ENCODE results near the gene ACTRT1. TPM values are rescaled to one million over a fixed set of nuclear protein-coding genes. Genes with fewer than 3 reads are reported as not detected.

The ACTRT1 gene
- total and polyA plus RNA-seq, 2 donors from 2014 or later, result not detected

DNA sequence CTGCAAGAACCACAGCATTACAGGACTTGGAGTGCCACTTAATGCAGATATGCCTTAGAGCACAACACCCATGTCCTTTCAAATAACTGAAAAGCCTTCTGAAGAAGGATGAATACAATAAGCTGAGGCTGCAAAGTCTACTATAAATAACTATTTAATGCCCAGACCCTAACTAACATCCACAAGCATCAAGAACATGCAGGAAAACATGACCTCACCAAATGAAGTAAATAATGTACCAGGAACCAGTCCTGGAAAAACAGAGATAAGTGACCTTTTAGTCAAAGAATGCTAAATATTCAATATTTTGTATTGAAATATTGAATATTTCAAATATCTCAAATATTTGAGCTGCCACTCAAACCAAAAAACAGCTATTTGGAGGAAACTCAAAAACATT lies 16.9 kb downstream of the ACTRT1 start:
- Histone ChIP-seq H3K9me3 (ENCODE audit: control insufficient read depth in 2 of 3, insufficient read depth in 1 of 3, low read length in 3 of 3) (no peaks in the 10 kb centered on the region), H3K27me3 (ENCODE audit: control insufficient read depth, insufficient read depth, low read length) (no peaks in the 10 kb centered on the region), H3K9ac (ENCODE audit: low read length in 3 of 3) (no peak overlapping the region), H3K4me1 (ENCODE audit: control insufficient read depth in 2 of 3, insufficient read depth in 2 of 3, low read depth in 1 of 3, low read length in 3 of 3) (no peaks in the 10 kb centered on the region), H3K27ac (ENCODE audit: low read depth in 2 of 2, low read length in 2 of 2) (no peak overlapping the region), H3K36me3 (ENCODE audit: control insufficient read depth in 2 of 3, insufficient read depth in 3 of 3, low read length in 3 of 3) (no peaks in the 10 kb centered on the region), H3K4me3 (ENCODE audit: low read length in 3 of 3) (no peak overlapping the region)
- intact Hi-C loops (cut with DNase I), result no loop called here
- FAIRE-seq, result no peak
- TF ChIP-seq, protein P1, sequence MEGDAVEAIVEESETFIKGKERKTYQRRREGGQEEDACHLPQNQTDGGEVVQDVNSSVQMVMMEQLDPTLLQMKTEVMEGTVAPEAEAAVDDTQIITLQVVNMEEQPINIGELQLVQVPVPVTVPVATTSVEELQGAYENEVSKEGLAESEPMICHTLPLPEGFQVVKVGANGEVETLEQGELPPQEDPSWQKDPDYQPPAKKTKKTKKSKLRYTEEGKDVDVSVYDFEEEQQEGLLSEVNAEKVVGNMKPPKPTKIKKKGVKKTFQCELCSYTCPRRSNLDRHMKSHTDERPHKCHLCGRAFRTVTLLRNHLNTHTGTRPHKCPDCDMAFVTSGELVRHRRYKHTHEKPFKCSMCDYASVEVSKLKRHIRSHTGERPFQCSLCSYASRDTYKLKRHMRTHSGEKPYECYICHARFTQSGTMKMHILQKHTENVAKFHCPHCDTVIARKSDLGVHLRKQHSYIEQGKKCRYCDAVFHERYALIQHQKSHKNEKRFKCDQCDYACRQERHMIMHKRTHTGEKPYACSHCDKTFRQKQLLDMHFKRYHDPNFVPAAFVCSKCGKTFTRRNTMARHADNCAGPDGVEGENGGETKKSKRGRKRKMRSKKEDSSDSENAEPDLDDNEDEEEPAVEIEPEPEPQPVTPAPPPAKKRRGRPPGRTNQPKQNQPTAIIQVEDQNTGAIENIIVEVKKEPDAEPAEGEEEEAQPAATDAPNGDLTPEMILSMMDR (IDR thresholded peaks at IDR 0.05; ENCODE audit: borderline replicate concordance, extremely low read depth, insufficient read depth), result no peak
- no peak for DNase-seq

DNA sequence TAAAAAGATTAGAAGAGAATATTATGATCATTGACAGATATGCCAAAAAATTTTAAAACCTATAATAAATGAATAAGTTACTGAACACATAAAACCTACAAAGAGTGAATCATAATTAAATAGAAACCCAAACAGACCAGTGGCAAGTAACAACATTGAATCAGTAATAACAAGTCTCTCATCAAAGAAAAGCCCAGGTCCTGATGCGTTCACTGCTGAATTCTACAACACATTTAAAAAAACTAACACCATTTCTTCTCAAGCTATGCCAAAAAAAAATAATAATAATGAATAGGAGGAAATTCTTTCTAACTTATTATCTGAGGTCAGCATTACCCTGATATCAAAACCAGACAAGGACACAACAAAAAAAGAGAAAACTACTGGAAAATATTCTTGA lies 30.6 kb downstream of the ACTRT1 start:
- TF ChIP-seq, protein P1 (IDR thresholded peaks at IDR 0.05; ENCODE audit: borderline replicate concordance, extremely low read depth, insufficient read depth), result no peak
- Histone ChIP-seq H3K27ac (ENCODE audit: low read depth in 2 of 2, low read length in 2 of 2) (no peak overlapping the region), H3K27me3 (ENCODE audit: control insufficient read depth, insufficient read depth, low read length) (no peaks in the 10 kb centered on the region), H3K36me3 (ENCODE audit: control insufficient read depth in 2 of 3, insufficient read depth in 3 of 3, low read length in 3 of 3) (no peaks in the 10 kb centered on the region), H3K4me3 (ENCODE audit: low read length in 3 of 3) (no peak overlapping the region), H3K9me3 (ENCODE audit: control insufficient read depth in 2 of 3, insufficient read depth in 1 of 3, low read length in 3 of 3) (peaks cover 0 to 2% (median 0%) of the 10 kb centered on the region in 3 donors), H3K4me1 (ENCODE audit: control insufficient read depth in 2 of 3, insufficient read depth in 2 of 3, low read depth in 1 of 3, low read length in 3 of 3) (no peaks in the 10 kb centered on the region), H3K9ac (ENCODE audit: low read length in 3 of 3) (no peak overlapping the region)
- intact Hi-C loops (cut with DNase I), result no loop called here
- FAIRE-seq, result no peak
- no peak for DNase-seq

DNA sequence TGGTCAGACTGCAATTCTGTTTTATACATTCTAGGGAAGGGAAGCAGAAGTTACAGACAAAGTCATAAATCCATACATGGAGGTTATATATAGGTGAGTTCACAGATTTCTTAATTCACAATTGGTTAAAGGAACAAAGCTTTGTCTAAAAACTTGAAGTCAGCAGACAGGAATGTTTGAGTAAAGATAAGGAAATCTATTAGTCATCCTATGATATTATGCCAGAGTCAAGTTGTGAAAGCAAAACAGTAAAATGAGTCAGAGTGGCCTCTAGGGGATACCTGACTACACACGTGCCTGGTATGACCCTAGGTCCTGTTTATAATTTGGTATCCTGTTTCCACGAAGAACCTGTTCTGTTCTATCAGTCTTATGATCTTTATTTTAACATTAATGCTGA lies 31.5 kb downstream of the ACTRT1 start:
- Histone ChIP-seq H3K4me1 (ENCODE audit: control insufficient read depth in 2 of 3, insufficient read depth in 2 of 3, low read depth in 1 of 3, low read length in 3 of 3) (no peaks in the 10 kb centered on the region), H3K9ac (ENCODE audit: low read length in 3 of 3) (no peak overlapping the region), H3K9me3 (ENCODE audit: control insufficient read depth in 2 of 3, insufficient read depth in 1 of 3, low read length in 3 of 3) (peaks cover 0 to 2% (median 0%) of the 10 kb centered on the region in 3 donors), H3K27ac (ENCODE audit: low read depth in 2 of 2, low read length in 2 of 2) (no peak overlapping the region), H3K36me3 (ENCODE audit: control insufficient read depth in 2 of 3, insufficient read depth in 3 of 3, low read length in 3 of 3) (no peaks in the 10 kb centered on the region), H3K27me3 (ENCODE audit: control insufficient read depth, insufficient read depth, low read length) (no peaks in the 10 kb centered on the region), H3K4me3 (ENCODE audit: low read length in 3 of 3) (no peak overlapping the region)
- no peak for FAIRE-seq
- DNase-seq, result no peak
- intact Hi-C loops (cut with DNase I), result no loop called here
- TF ChIP-seq, protein P1 (IDR thresholded peaks at IDR 0.05; ENCODE audit: borderline replicate concordance, extremely low read depth, insufficient read depth), result no peak

DNA sequence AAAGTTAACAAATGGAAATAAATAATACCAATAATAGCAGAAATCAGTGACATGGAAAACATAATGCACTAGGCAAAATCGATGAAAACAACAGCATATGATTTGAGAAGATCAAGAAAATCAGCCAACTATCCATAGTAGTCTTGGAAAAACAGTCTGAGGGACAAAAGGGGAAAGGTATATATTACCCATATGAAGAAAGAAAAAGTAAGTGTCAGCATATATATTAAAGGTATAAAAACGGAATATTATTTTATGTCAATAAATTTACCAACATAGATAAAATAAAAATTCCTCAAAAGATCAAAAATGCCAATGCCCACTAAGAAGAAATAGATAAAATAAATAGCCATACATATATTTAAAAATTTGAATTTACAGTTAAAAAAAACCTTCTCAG lies 33.0 kb downstream of the ACTRT1 start:
- H3K9me3 ChIP-seq (ENCODE audit: control insufficient read depth in 2 of 3, insufficient read depth in 1 of 3, low read length in 3 of 3), result peaks cover 0 to 2% (median 0%) of the 10 kb centered on the region in 3 donors
- no peak overlapping the region for H3K27ac ChIP-seq (ENCODE audit: low read depth in 2 of 2, low read length in 2 of 2)
- no peak overlapping the region for H3K4me3 ChIP-seq (ENCODE audit: low read length in 3 of 3)
- FAIRE-seq (no peak), DNase-seq (no peak)
- H3K4me1 ChIP-seq (ENCODE audit: control insufficient read depth in 2 of 3, insufficient read depth in 2 of 3, low read depth in 1 of 3, low read length in 3 of 3), result no peaks in the 10 kb centered on the region
- H3K27me3 ChIP-seq (ENCODE audit: control insufficient read depth, insufficient read depth, low read length), result no peaks in the 10 kb centered on the region
- H3K9ac ChIP-seq (ENCODE audit: low read length in 3 of 3), result no peak overlapping the region
- TF ChIP-seq, protein P1 (IDR thresholded peaks at IDR 0.05; ENCODE audit: borderline replicate concordance, extremely low read depth, insufficient read depth), result no peak
- no peaks in the 10 kb centered on the region for H3K36me3 ChIP-seq (ENCODE audit: control insufficient read depth in 2 of 3, insufficient read depth in 3 of 3, low read length in 3 of 3)
- intact Hi-C loops (cut with DNase I), result no loop called here

Measured in kidney (tissue), 14 donors.